ENCODE results near the gene KRTAP4-1.
"Not testable (repeated sequence)": the region's sequence is repeated elsewhere in the genome, so short reads cannot be mapped to it uniquely, and the experiment has no call there.

GRCh38 chr17:41139865-41140264 is 44.8 kb downstream of the KRTAP4-1 start:
- TF ChIP-seq, protein P1, sequence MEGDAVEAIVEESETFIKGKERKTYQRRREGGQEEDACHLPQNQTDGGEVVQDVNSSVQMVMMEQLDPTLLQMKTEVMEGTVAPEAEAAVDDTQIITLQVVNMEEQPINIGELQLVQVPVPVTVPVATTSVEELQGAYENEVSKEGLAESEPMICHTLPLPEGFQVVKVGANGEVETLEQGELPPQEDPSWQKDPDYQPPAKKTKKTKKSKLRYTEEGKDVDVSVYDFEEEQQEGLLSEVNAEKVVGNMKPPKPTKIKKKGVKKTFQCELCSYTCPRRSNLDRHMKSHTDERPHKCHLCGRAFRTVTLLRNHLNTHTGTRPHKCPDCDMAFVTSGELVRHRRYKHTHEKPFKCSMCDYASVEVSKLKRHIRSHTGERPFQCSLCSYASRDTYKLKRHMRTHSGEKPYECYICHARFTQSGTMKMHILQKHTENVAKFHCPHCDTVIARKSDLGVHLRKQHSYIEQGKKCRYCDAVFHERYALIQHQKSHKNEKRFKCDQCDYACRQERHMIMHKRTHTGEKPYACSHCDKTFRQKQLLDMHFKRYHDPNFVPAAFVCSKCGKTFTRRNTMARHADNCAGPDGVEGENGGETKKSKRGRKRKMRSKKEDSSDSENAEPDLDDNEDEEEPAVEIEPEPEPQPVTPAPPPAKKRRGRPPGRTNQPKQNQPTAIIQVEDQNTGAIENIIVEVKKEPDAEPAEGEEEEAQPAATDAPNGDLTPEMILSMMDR (IDR thresholded peaks at IDR 0.05) = not testable (repeated sequence)
- TF ChIP-seq POLR2A (IDR thresholded peaks at IDR 0.05) = not testable (repeated sequence)

Data from heart left ventricle (tissue), 13 donors.